ENCODE measurements around the gene BLCAP. TPM values are rescaled to one million over a fixed set of nuclear protein-coding genes. Genes with fewer than 3 reads are reported as not detected.

The BLCAP gene
- total RNA-seq, 1 donor from 2014 or later: 42.7 TPM

GRCh38 chr20:37528446-37529213 is 954 bp upstream of the BLCAP start:
- Mint-ChIP-seq H3K27ac (peak overlapping the region; percentile 100), H3K4me3 (ENCODE audit: low read depth) (peak overlapping the region; percentile 88), H3K4me1 (ENCODE audit: low read depth) (peaks cover 36% of the 10 kb centered on the region), H3K27me3 (no peaks in the 10 kb centered on the region), H3K36me3 (ENCODE audit: insufficient read depth) (no peaks in the 10 kb centered on the region), H3K9me3 (ENCODE audit: low read depth) (no peaks in the 10 kb centered on the region)
- no peak for TF ChIP-seq CTCF (IDR thresholded peaks at IDR 0.05; ENCODE audit: unreplicated experiment)
- no peak for DNase-seq (ENCODE audit: low spot score, unreplicated experiment)

GRCh38 chr20:37526839-37527637 is 638 bp downstream of the BLCAP start:
- no peak for DNase-seq (ENCODE audit: low spot score, unreplicated experiment)
- H3K27me3 Mint-ChIP-seq: no peaks in the 10 kb centered on the region
- peaks cover 4% of the 10 kb centered on the region for H3K36me3 Mint-ChIP-seq (ENCODE audit: insufficient read depth)
- no peaks in the 10 kb centered on the region for H3K9me3 Mint-ChIP-seq (ENCODE audit: low read depth)
- no peak for TF ChIP-seq CTCF (IDR thresholded peaks at IDR 0.05; ENCODE audit: unreplicated experiment)
- H3K27ac Mint-ChIP-seq: peak overlapping the region; percentile 100
- H3K4me3 Mint-ChIP-seq (ENCODE audit: low read depth): peak overlapping the region; percentile 88
- peaks cover 39% of the 10 kb centered on the region for H3K4me1 Mint-ChIP-seq (ENCODE audit: low read depth)

- no peak for DNase-seq (ENCODE audit: low spot score, unreplicated experiment)
- peaks cover 41% of the 10 kb centered on the region for H3K4me1 Mint-ChIP-seq (ENCODE audit: low read depth)
These were observed 1.3 kb downstream of the BLCAP start for GRCh38 chr20:37526238-37526838.

GRCh38 chr20:37525810-37526209 is 1.9 kb downstream of the BLCAP start:
- no peak for DNase-seq (ENCODE audit: low spot score, unreplicated experiment)
- peaks cover 41% of the 10 kb centered on the region for H3K4me1 Mint-ChIP-seq (ENCODE audit: low read depth)
- peaks cover 6% of the 10 kb centered on the region for H3K36me3 Mint-ChIP-seq (ENCODE audit: insufficient read depth)
- H3K4me3 Mint-ChIP-seq (ENCODE audit: low read depth): peak overlapping the region; percentile 11
- no peaks in the 10 kb centered on the region for H3K9me3 Mint-ChIP-seq (ENCODE audit: low read depth)
- H3K27me3 Mint-ChIP-seq: no peaks in the 10 kb centered on the region
- H3K27ac Mint-ChIP-seq: no peak overlapping the region
- no peak for TF ChIP-seq CTCF (IDR thresholded peaks at IDR 0.05; ENCODE audit: unreplicated experiment)

More at GRCh38 chr20:37526238-37526838, 1.3 kb downstream of the BLCAP start:
- peak overlapping the region; percentile 88 for H3K4me3 Mint-ChIP-seq (ENCODE audit: low read depth)
- H3K27ac Mint-ChIP-seq: peak overlapping the region; percentile 100
- TF ChIP-seq CTCF (IDR thresholded peaks at IDR 0.05; ENCODE audit: unreplicated experiment): no peak
- H3K36me3 Mint-ChIP-seq (ENCODE audit: insufficient read depth): peaks cover 6% of the 10 kb centered on the region
- no peaks in the 10 kb centered on the region for H3K27me3 Mint-ChIP-seq
- no peaks in the 10 kb centered on the region for H3K9me3 Mint-ChIP-seq (ENCODE audit: low read depth)
